B cell (primary cell): ENCODE measurements around the gene TSSK6. TPM values are rescaled to one million over a fixed set of nuclear protein-coding genes. Genes with fewer than 3 reads are reported as not detected.

Experiments used
- ATAC-seq: fragments of 200-7000 bp; cut with Tn5 transposase; one replicate; pipeline ENCODE4 v1.10.0; 2021; ENCODE audit warnings: low read depth, mild to moderate bottlenecking, moderate number of reproducible peaks, moderate library complexity
- CTCF ChIA-PET: fragments of 350-600 bp; sonication (Branson Sonifier 250); formaldehyde crosslinking; loops from one replicate; lab custom pipeline; 2021; ENCODE audit warnings: antibody characterized with exemption, inconsistent platforms; lab: Charles Lee
- POLR2A ChIA-PET: fragments of 350-600 bp; sonication (Branson Sonifier 250); formaldehyde crosslinking; loops from one replicate; lab custom pipeline; 2021; ENCODE audit warnings: antibody characterized with exemption; lab: Charles Lee
- DNase-seq: peaks from one replicate; pipeline ENCODE4 v3.0.0; 2013
- H2AFZ ChIP-seq: 2 replicates; pipeline ENCODE4 v1.6.1; 2012; ENCODE audit warnings: mild to moderate bottlenecking, low read depth, low read length; ENCODE audit not compliant: insufficient read depth, poor library complexity, severe bottlenecking
- H3K27ac ChIP-seq, 2 donors: 1 replicate in 1 of 2; 2 replicates in 1 of 2; pipeline ENCODE4 v1.5.1; 2012 to 2013; ENCODE audit warnings: low read length in 2 of 2, mild to moderate bottlenecking in 2 of 2, moderate library complexity in 1 of 2
- H3K27me3 ChIP-seq, 4 experiments: fragments of 200-600 bp in 1 of 4; sonication (generic) in 1 of 4; replicated peaks in 1 of 4; 1 replicate in 2 of 4; 2 replicates in 2 of 4; pipeline versions ENCODE4 v1.6.1 to v1.7.0; 2013 to 2016; ENCODE audit warnings: low read length in 3 of 4, mild to moderate bottlenecking in 2 of 4, mixed read lengths in 1 of 4, moderate library complexity in 1 of 4; ENCODE audit not compliant: insufficient read depth in 4 of 4, control insufficient read depth in 3 of 4; ENCODE audit errors: control extremely low read depth in 1 of 4
- H3K36me3 ChIP-seq, 2 experiments: replicated peaks in 1 of 2; 1 replicate in 1 of 2; 2 replicates in 1 of 2; pipeline versions ENCODE4 v1.6.1 to v1.7.1; 2013; ENCODE audit warnings: low read length in 1 of 2; ENCODE audit not compliant: insufficient read depth in 2 of 2, control insufficient read depth in 1 of 2; ENCODE audit errors: control extremely low read depth in 1 of 2, extremely low read depth in 1 of 2
- H3K4me1 ChIP-seq, 2 donors: fragments of 200-600 bp in 1 of 2; sonication (generic) in 1 of 2; 1 replicate in 1 of 2; 2 replicates in 1 of 2; pipeline versions ENCODE4 v1.5.1 to v1.6.1; 2013 to 2017; ENCODE audit warnings: low read length in 2 of 2; ENCODE audit not compliant: control insufficient read depth in 2 of 2, insufficient read depth in 2 of 2
- H3K4me2 ChIP-seq: replicated peaks from 2 replicates; pipeline ENCODE3; 2012; ENCODE audit warnings: mild to moderate bottlenecking, low read depth, low read length; ENCODE audit not compliant: poor library complexity, severe bottlenecking
- H3K4me3 ChIP-seq, 5 experiments: fragments of 200-600 bp in 1 of 5; sonication (generic) in 1 of 5; 1 replicate in 3 of 5; 2 replicates in 2 of 5; pipeline versions ENCODE4 v1.5.1 to v1.7.0; 2011 to 2016; ENCODE audit warnings: low read length in 4 of 5, mild to moderate bottlenecking in 4 of 5, low read depth in 2 of 5, control low read depth in 1 of 5, moderate library complexity in 1 of 5; ENCODE audit not compliant: insufficient read depth in 1 of 5; ENCODE audit errors: control extremely low read depth in 1 of 5, extremely low read depth in 1 of 5
- H3K79me2 ChIP-seq: fragments of 200-600 bp; sonication (generic); one replicate; pipeline ENCODE4 v1.6.0; 2016; ENCODE audit warnings: low read length; ENCODE audit not compliant: control insufficient read depth, insufficient read depth
- H3K9ac ChIP-seq: fragments of 200-600 bp; sonication (generic); 2 replicates; pipeline ENCODE4 v1.6.1; 2017; ENCODE audit warnings: mild to moderate bottlenecking, low read length, moderate library complexity
- H3K9me3 ChIP-seq, 3 donors: one replicate each; pipeline versions ENCODE4 v1.6.1 to v1.7.1; 2013; ENCODE audit warnings: low read length in 2 of 3; ENCODE audit not compliant: control insufficient read depth in 2 of 3, insufficient read depth in 1 of 3; ENCODE audit errors: control extremely low read depth in 1 of 3
- H4K20me1 ChIP-seq: 2 replicates; pipeline ENCODE4 v1.6.0; 2012; ENCODE audit warnings: mild to moderate bottlenecking, low read length; ENCODE audit not compliant: insufficient read depth, control insufficient read depth, poor library complexity, severe bottlenecking
- H3K27ac Mint-ChIP-seq: one replicate; pipeline ENCODE4 v1.8.0; 2021; ENCODE audit warnings: mixed read lengths
- H3K27me3 Mint-ChIP-seq: one replicate; pipeline ENCODE4 v1.8.0; 2021; ENCODE audit warnings: mixed read lengths
- H3K4me1 Mint-ChIP-seq: one replicate; pipeline ENCODE4 v1.8.0; 2021; ENCODE audit warnings: mixed read lengths
- H3K4me3 Mint-ChIP-seq: one replicate; pipeline ENCODE4 v1.8.0; 2021; ENCODE audit warnings: mixed read lengths
- H3K9me3 Mint-ChIP-seq: one replicate; pipeline ENCODE4 v1.8.0; 2022; ENCODE audit warnings: mixed read lengths; ENCODE audit not compliant: insufficient read depth
- CTCF ChIP-seq: fragments of 200-600 bp; IDR thresholded peaks from one replicate; pipeline ENCODE4 v1.8.0; 2022; ENCODE audit warnings: antibody characterized with exemption, mild to moderate bottlenecking
- EZH2 ChIP-seq: IDR thresholded peaks from 2 replicates; pipeline ENCODE4 v1.6.1; 2012; ENCODE audit warnings: borderline replicate concordance, low read depth, mild to moderate bottlenecking, moderate library complexity, low read length; ENCODE audit not compliant: insufficient read depth, poor library complexity, severe bottlenecking
- WGBS: methylation state at CpG from one replicate; pipeline ENCODE4 v1.1.5; 2013; ENCODE audit warnings: missing lambda C conversion rate; ENCODE audit not compliant: insufficient coverage; 5-methylcytosine and 5-hydroxymethylcytosine counted together
- intact Hi-C: fragments of 100-400 bp; cut with micrococcal nuclease; formaldehyde crosslinking; loops from one replicate; pipeline ENCODE4 v1.10.0; 2022
- polyA plus RNA-seq: library from polyadenylated mRNA; depleted of rRNA; stranded (reverse); fragments of >200 nt; gene quantifications from 2 replicates; pipeline ENCODE4 v1.2.3, GENCODE V29; 2012
- total RNA-seq, 2 donors: library from RNA; stranded (reverse); fragments of 120-200 nt in 1 of 2; gene quantifications; 1 replicate in 1 of 2; 2 replicates in 1 of 2; pipeline versions ENCODE4 v1.2.3 to v1.2.4, GENCODE V29; 2013 to 2022

The TSSK6 gene
- total and polyA plus RNA-seq, 2 donors (not counting 1 experiment from before 2014, with no cell fraction given), result 8.9 to 9.6 TPM

- DNase-seq, result no peak
- no peak for ATAC-seq
- Histone ChIP-seq H2AFZ (no peak overlapping the region), H3K79me2 (no peaks in the 10 kb centered on the region), H3K27me3 (peaks cover 0 to 64% (median 21%) of the 10 kb centered on the region in 4 experiments), H4K20me1 (no peaks in the 10 kb centered on the region), H3K9me3 (peaks cover 0 to 42% (median 0%) of the 10 kb centered on the region in 3 donors), H3K27ac (no peak overlapping the region), H3K4me3 (no peak overlapping the region), H3K4me1 (peaks cover 34 to 38% of the 10 kb centered on the region in 2 donors), H3K36me3 (no peaks in the 10 kb centered on the region), H3K4me2 (no peak overlapping the region), H3K9ac (no peak overlapping the region)
- Mint-ChIP-seq H3K4me1 (peaks cover 22% of the 10 kb centered on the region), H3K4me3 (peak overlapping the region; percentile 5), H3K27ac (no peak overlapping the region), H3K27me3 (peaks cover 22% of the 10 kb centered on the region), H3K9me3 (no peaks in the 10 kb centered on the region)
- WGBS, result 69% methylated on average over 12 of the region's 12 CpGs
- POLR2A ChIA-PET, result no interaction called here
- CTCF ChIA-PET, result interaction anchor here (0.7 kb wide), 1 partner anchor 11 kb away, joined by 3 read pairs; no protein-coding TSS in a partner anchor
- TF ChIP-seq EZH2, result no peak
- intact Hi-C loops, result no loop called here
These were observed 27.2 kb upstream of the TSSK6 start for GRCh38 chr19:19542507-19542906.

- Histone ChIP-seq H3K9me3 (peaks cover 0 to 44% (median 0%) of the 10 kb centered on the region in 3 donors), H3K4me3 (peak overlapping the region in 2 of 5 experiments; percentile 48 to 57), H3K36me3 (no peaks in the 10 kb centered on the region), H3K4me1 (peaks cover 36 to 38% of the 10 kb centered on the region in 2 donors), H2AFZ (no peak overlapping the region), H3K9ac (peak overlapping the region; percentile 58), H3K27me3 (peaks cover 0 to 62% (median 23%) of the 10 kb centered on the region in 4 experiments), H3K4me2 (peak overlapping the region; percentile 90), H4K20me1 (no peaks in the 10 kb centered on the region), H3K27ac (no peak overlapping the region), H3K79me2 (no peaks in the 10 kb centered on the region)
- ATAC-seq, result no peak
- TF ChIP-seq EZH2 (no peak), CTCF (no peak)
- H3K9me3 Mint-ChIP-seq, result no peaks in the 10 kb centered on the region
- DNase-seq, result no peak
- H3K4me1 Mint-ChIP-seq, result peaks cover 25% of the 10 kb centered on the region
- H3K27ac Mint-ChIP-seq, result no peak overlapping the region
- H3K27me3 Mint-ChIP-seq, result peaks cover 22% of the 10 kb centered on the region
- intact Hi-C loops, result no loop called here
- 79% methylated on average over 16 of the region's 16 CpGs for WGBS
- POLR2A ChIA-PET, result interaction anchor here (0.6 to 1.0 kb wide), 3 partner anchors 10 to 257 kb away, joined by 3 read pairs; no protein-coding TSS in a partner anchor
- CTCF ChIA-PET, result interaction anchor here (0.6 kb wide), 1 partner anchor 13 kb away, joined by 3 read pairs; no protein-coding TSS in a partner anchor
- H3K4me3 Mint-ChIP-seq, result peak overlapping the region; percentile 80
These were observed 26.3 kb upstream of the TSSK6 start for GRCh38 chr19:19541616-19542015.
